HCT116 (cell line): Measurements from ENCODE around the gene CYP24A1. TPM values are rescaled to one million over a fixed set of nuclear protein-coding genes. Genes with fewer than 3 reads are reported as not detected.

ENCODE experiments used
- ATAC-seq: fragments of 200-7000 bp; cut with Tn5 transposase; 2 replicates; pipeline ENCODE4 v1.9.1; 2020; ENCODE audit warnings: mild to moderate bottlenecking, moderate library complexity
- BruUV-seq: library from RNA; stranded (reverse); fragments of 400-500 nt; replicated peaks from 2 replicates; lab custom pipeline; 2021; lab: Mats Ljungman, UMichigan
- CTCF ChIA-PET: fragments of 300-600 bp; sonication (Branson Sonifier 250); formaldehyde crosslinking; loops from one replicate; lab custom pipeline; 2021; ENCODE audit warnings: antibody characterized with exemption; lab: Charles Lee
- POLR2A ChIA-PET: fragments of 300-600, 350-600 bp; sonication (Branson Sonifier 250); formaldehyde crosslinking; loops from one replicate; lab custom pipeline; 2021; ENCODE audit warnings: antibody characterized with exemption; lab: Charles Lee
- RAD21 ChIA-PET, 2 experiments: fragments of 300-600 bp; sonication (Branson Sonifier 250); formaldehyde crosslinking; loops; one replicate each; lab custom pipeline; 2023; ENCODE audit warnings: low total read pairs in 2 of 2; ENCODE audit not compliant: uncharacterized antibody in 2 of 2, unreplicated experiment in 2 of 2, low non-redundant PET in 1 of 2; lab: Charles Lee
- DNase-seq: peaks from one replicate; pipeline ENCODE4 v3.0.0-alpha.2; 2010; ENCODE audit warnings: low read depth, low spot score
- H2AFZ ChIP-seq: fragments of 200-600 bp; shearing (Covaris generic), sonication (generic); 2 replicates; pipeline ENCODE4 v1.6.1; 2017; ENCODE audit warnings: low read depth, mixed run types, mixed read lengths, antibody characterized with exemption, low read length; ENCODE audit not compliant: poor library complexity, severe bottlenecking
- H3K27ac ChIP-seq: 2 replicates; pipeline ENCODE4 v1.5.1; 2012; ENCODE audit warnings: low read depth, low read length
- H3K27me3 ChIP-seq: fragments of 200-600 bp; sonication (generic); 2 replicates; pipeline ENCODE4 v1.6.1; 2016; ENCODE audit warnings: mixed run types, low read length, mixed read lengths; ENCODE audit not compliant: insufficient read depth
- H3K36me3 ChIP-seq, 2 experiments: fragments of 200-500 bp in 1 of 2; fragments of 200-600 bp in 1 of 2; sonication (Bioruptor generic) in 1 of 2; sonication (generic) in 1 of 2; 2 replicates each; pipeline versions ENCODE4 v1.5.1 to v1.6.1; 2014 to 2016; ENCODE audit warnings: low read length in 2 of 2, inconsistent platforms in 1 of 2, mixed read lengths in 1 of 2, mixed run types in 1 of 2; ENCODE audit not compliant: insufficient read depth in 2 of 2, control insufficient read depth in 1 of 2
- H3K4me1 ChIP-seq, 2 experiments: fragments of 200-600 bp in 1 of 2; sonication (generic) in 1 of 2; 2 replicates each; pipeline versions ENCODE4 v1.5.1 to v1.6.1; 2012 to 2017; ENCODE audit warnings: low read length in 2 of 2, inconsistent platforms in 1 of 2, mild to moderate bottlenecking in 1 of 2, mixed read lengths in 1 of 2, mixed run types in 1 of 2, moderate library complexity in 1 of 2; ENCODE audit not compliant: insufficient read depth in 2 of 2, control insufficient read depth in 1 of 2
- H3K4me2 ChIP-seq: fragments of 200-600 bp; sonication (generic); 2 replicates; pipeline ENCODE4 v1.6.1; 2017; ENCODE audit warnings: mixed run types, low read length, mixed read lengths
- H3K4me3 ChIP-seq, 2 experiments: fragments of 200-600 bp in 1 of 2; sonication (generic) in 1 of 2; replicated peaks in 1 of 2; 2 replicates each; pipeline ENCODE4 v1.5.1; 2011 to 2016; ENCODE audit warnings: low read length in 2 of 2, control low read depth in 1 of 2, low read depth in 1 of 2, mild to moderate bottlenecking in 1 of 2, mixed read lengths in 1 of 2, mixed run types in 1 of 2
- H3K79me2 ChIP-seq: fragments of 200-600 bp; sonication (generic); 2 replicates; pipeline ENCODE4 v1.6.1; 2017; ENCODE audit warnings: mild to moderate bottlenecking, mixed run types, low read length, moderate library complexity, mixed read lengths; ENCODE audit not compliant: insufficient read depth
- H3K9ac ChIP-seq: fragments of 200-600 bp; sonication (generic); 2 replicates; pipeline ENCODE4 v1.6.1; 2016; ENCODE audit warnings: low read length, mixed read lengths
- H3K9me2 ChIP-seq: fragments of 200-600 bp; sonication (generic), shearing (Covaris generic); 2 replicates; pipeline ENCODE4 v1.6.1; 2017; ENCODE audit warnings: mixed run types, mild to moderate bottlenecking, moderate library complexity; ENCODE audit not compliant: insufficient read depth
- H3K9me3 ChIP-seq, 2 experiments: fragments of 200-500 bp in 1 of 2; fragments of 200-600 bp in 1 of 2; sonication (Bioruptor generic) in 1 of 2; sonication (generic) in 1 of 2; 2 replicates each; pipeline ENCODE4 v1.6.1; 2014 to 2017; ENCODE audit warnings: low read length in 2 of 2, mixed read lengths in 2 of 2, inconsistent platforms in 1 of 2, low read depth in 1 of 2, mild to moderate bottlenecking in 1 of 2, mixed run types in 1 of 2, moderate library complexity in 1 of 2; ENCODE audit not compliant: control insufficient read depth in 1 of 2, insufficient read depth in 1 of 2
- H4K20me1 ChIP-seq: fragments of 200-600 bp; sonication (generic), shearing (Covaris generic); 2 replicates; pipeline ENCODE4 v1.6.1; 2017; ENCODE audit warnings: mixed run types, mild to moderate bottlenecking, moderate library complexity; ENCODE audit not compliant: insufficient read depth
- ATF3 ChIP-seq: IDR thresholded peaks from 2 replicates; pipeline ENCODE4 v1.6.1; 2012
- CEBPB ChIP-seq: IDR thresholded peaks from 2 replicates; pipeline ENCODE4 v1.6.1; 2012; ENCODE audit warnings: low read depth
- EGR1 ChIP-seq: IDR thresholded peaks from 2 replicates; pipeline ENCODE4 v1.6.1; 2012; ENCODE audit warnings: low read depth
- ELF1 ChIP-seq: IDR thresholded peaks from 2 replicates; pipeline ENCODE4 v1.6.1; 2012; ENCODE audit warnings: low read depth, borderline replicate concordance
- FOSL1 ChIP-seq: IDR thresholded peaks from 2 replicates; pipeline ENCODE4 v1.6.1; 2012; ENCODE audit warnings: low read depth
- MAX ChIP-seq: IDR thresholded peaks from 2 replicates; pipeline ENCODE4 v1.6.1; 2012
- POLR2A ChIP-seq: IDR thresholded peaks from 2 replicates; pipeline ENCODE4 v1.7.0; 2011; ENCODE audit warnings: borderline replicate concordance; ENCODE audit not compliant: insufficient read depth, insufficient read length; ENCODE audit errors: extremely low read depth
- SIN3A ChIP-seq: IDR thresholded peaks from 2 replicates; pipeline ENCODE4 v1.6.1; 2012; ENCODE audit warnings: low read depth
- TCF7L2 ChIP-seq: IDR thresholded peaks from 2 replicates; pipeline ENCODE4 v1.7.0; 2011; ENCODE audit warnings: borderline replicate concordance, inconsistent platforms; ENCODE audit not compliant: insufficient read depth, insufficient read length; ENCODE audit errors: extremely low read depth
- ZBTB33 ChIP-seq: IDR thresholded peaks from 2 replicates; pipeline ENCODE4 v1.6.1; 2011; ENCODE audit warnings: mild to moderate bottlenecking, low read length, moderate library complexity; ENCODE audit not compliant: insufficient replicate concordance; ENCODE audit errors: extremely low read depth
- ZFX ChIP-seq: fragments of 450-650 bp; IDR thresholded peaks from 2 replicates; pipeline ENCODE4 v1.6.1; 2017
- intact Hi-C: fragments of 100-400 bp; cut with micrococcal nuclease; formaldehyde crosslinking; loops from 2 replicates; pipeline ENCODE4 v1.10.0; 2022
- total RNA-seq: library from RNA; stranded (reverse); gene quantifications from one replicate; pipeline ENCODE4 v1.2.1, GENCODE V29; 2021; ENCODE audit not compliant: unreplicated experiment

Gene CYP24A1
- total RNA-seq, 1 experiment from 2014 or later, result 267 TPM

GRCh38 chr20:54149765-54150264, 24.0 kb downstream of the CYP24A1 start:
- Histone ChIP-seq H3K27ac (peak overlapping the region; percentile 86), H3K4me1 (peaks cover 58 to 88% of the 10 kb centered on the region in 2 experiments), H3K4me2 (peak overlapping the region; percentile 55), H2AFZ (peak overlapping the region; percentile 80), H4K20me1 (no peaks in the 10 kb centered on the region), H3K4me3 (no peak overlapping the region), H3K36me3 (peaks cover 6 to 12% of the 10 kb centered on the region in 2 experiments; a peak in 2 of 4 replicates), H3K9me2 (no peaks in the 10 kb centered on the region), H3K9me3 (no peaks in the 10 kb centered on the region), H3K9ac (peak overlapping the region; percentile 38), H3K79me2 (no peaks in the 10 kb centered on the region), H3K27me3 (no peaks in the 10 kb centered on the region)
- BruUV-seq, result no TSS peak
- RAD21 ChIA-PET, result interaction anchor here in 1 of 2 experiments (1.1 kb wide), 1 partner anchor 17 kb away, joined by 5 read pairs; no protein-coding TSS in a partner anchor
- TF ChIP-seq TCF7L2 (no peak), SIN3A (no peak), CEBPB (no peak), FOSL1 (no peak), EGR1 (no peak), ZBTB33 (no peak), ELF1 (no peak), ZFX (no peak), ATF3 (no peak), MAX (no peak), POLR2A (no peak)
- DNase-seq (no peak), ATAC-seq (no peak)
- intact Hi-C loops, result no loop called here
- CTCF ChIA-PET, result interaction anchor here (0.7 to 2.1 kb wide), 3 partner anchors 11 to 52 kb away, joined by 3 to 4 read pairs (median 4); no protein-coding TSS in a partner anchor
- POLR2A ChIA-PET, result interaction anchor here (1.2 kb wide), 1 partner anchor 10 kb away, joined by 6 read pairs; no protein-coding TSS in a partner anchor
